Loucy (cell line): ENCODE data around the gene KIF16B.

Experiments used
- H2AFZ ChIP-seq: fragments of 200-600 bp; sonication (generic); 2 replicates; pipeline ENCODE4 v1.6.0; 2016; ENCODE audit warnings: antibody characterized with exemption, mild to moderate bottlenecking, low read length, moderate library complexity
- H3F3A ChIP-seq: fragments of 200-600 bp; 2 replicates; pipeline ENCODE4 v1.6.0; 2016; ENCODE audit warnings: antibody characterized with exemption, low read depth, mild to moderate bottlenecking
- H3K27me3 ChIP-seq: fragments of 200-600 bp; sonication (generic); 2 replicates; pipeline ENCODE4 v1.6.1; 2014; ENCODE audit warnings: low read length, mild to moderate bottlenecking; ENCODE audit not compliant: insufficient read depth, poor library complexity, severe bottlenecking
- H3K36me3 ChIP-seq: fragments of 200-600 bp; sonication (generic); 2 replicates; pipeline ENCODE4 v1.6.1; 2016; ENCODE audit warnings: low read length; ENCODE audit not compliant: insufficient read depth
- H3K4me1 ChIP-seq: fragments of 200-600 bp; sonication (generic); 2 replicates; pipeline ENCODE4 v1.5.1; 2014; ENCODE audit warnings: low read length, mild to moderate bottlenecking; ENCODE audit not compliant: insufficient read depth, poor library complexity, severe bottlenecking
- H3K4me2 ChIP-seq: fragments of 200-600 bp; sonication (generic); 2 replicates; pipeline ENCODE4 v1.6.0; 2014; ENCODE audit warnings: antibody characterized with exemption, low read length, low read depth, mild to moderate bottlenecking; ENCODE audit not compliant: poor library complexity, severe bottlenecking
- H3K4me3 ChIP-seq: fragments of 200-600 bp; sonication (generic); 2 replicates; pipeline ENCODE4 v1.5.1; 2014; ENCODE audit warnings: low read length, mild to moderate bottlenecking, mixed read lengths; ENCODE audit not compliant: poor library complexity, severe bottlenecking
- H3K79me2 ChIP-seq: fragments of 200-600 bp; sonication (generic); 2 replicates; pipeline ENCODE4 v1.6.1; 2014; ENCODE audit warnings: low read length; ENCODE audit not compliant: insufficient read depth
- H3K9ac ChIP-seq: fragments of 200-600 bp; sonication (generic); 2 replicates; pipeline ENCODE4 v1.6.0; 2014; ENCODE audit warnings: mild to moderate bottlenecking, low read depth, low read length, moderate library complexity; ENCODE audit not compliant: poor library complexity, severe bottlenecking
- H3K9me2 ChIP-seq: fragments of 200-600 bp; sonication (generic); replicated peaks from 2 replicates; pipeline ENCODE4 v1.6.1; 2016; ENCODE audit warnings: low read depth, low read length, mixed read lengths
- H3K9me3 ChIP-seq: fragments of 200-600 bp; sonication (generic); 2 replicates; pipeline ENCODE4 v1.6.1; 2014; ENCODE audit warnings: mild to moderate bottlenecking, antibody characterized with exemption, low read length, low read depth; ENCODE audit not compliant: insufficient read depth
- H4K20me1 ChIP-seq: fragments of 200-600 bp; sonication (generic); 2 replicates; pipeline ENCODE4 v1.6.0; 2014; ENCODE audit warnings: antibody characterized with exemption, low read length, mild to moderate bottlenecking; ENCODE audit not compliant: insufficient read depth, poor library complexity, severe bottlenecking
- EZH2phosphoT487 ChIP-seq: fragments of 200-600 bp; IDR thresholded peaks from 2 replicates; pipeline ENCODE4 v1.6.1; 2018; ENCODE audit warnings: antibody characterized with exemption, mild to moderate bottlenecking, moderate library complexity, borderline replicate concordance
- TF ChIP-seq, protein P1 (sequence below): fragments of 200-600 bp; sonication (generic); conservative IDR thresholded peaks from 2 replicates; pipeline ENCODE4 v1.5.1; 2014; ENCODE audit warnings: mild to moderate bottlenecking, antibody characterized with exemption, low read length

The KIF16B gene

DNA sequence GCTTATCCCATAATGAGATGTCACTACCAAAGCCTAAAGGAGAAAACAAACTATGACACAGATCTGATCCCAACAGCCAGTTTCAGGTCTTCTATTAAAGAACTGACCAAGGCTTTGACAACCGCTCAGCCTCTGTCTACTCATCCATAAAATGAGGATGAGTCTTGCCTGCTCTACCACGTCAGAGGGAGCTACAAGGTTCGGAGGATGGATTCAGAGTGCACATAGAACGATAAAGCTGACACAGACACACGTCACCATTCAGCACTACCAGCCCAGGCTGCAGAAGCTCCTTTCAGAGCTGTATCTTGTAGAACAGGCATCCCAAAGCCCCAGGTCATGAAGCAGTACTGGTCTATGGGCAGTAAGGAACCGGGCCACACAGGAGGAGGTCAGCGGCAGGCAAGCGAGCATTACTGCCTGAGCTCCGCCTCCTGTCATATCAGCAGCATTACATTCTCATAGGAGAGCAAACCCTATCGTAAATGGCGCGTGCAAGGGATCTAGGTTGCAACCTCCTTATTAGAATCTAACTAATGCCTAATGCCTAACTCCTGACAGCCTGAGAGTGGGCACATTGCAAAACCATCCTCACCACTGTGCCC, 25.1 kb downstream of the KIF16B start:
- H3K9me2 ChIP-seq = no peaks in the 10 kb centered on the region
- no peak overlapping the region for H3K4me3 ChIP-seq
- no peak for TF ChIP-seq EZH2phosphoT487
- TF ChIP-seq, protein P1, sequence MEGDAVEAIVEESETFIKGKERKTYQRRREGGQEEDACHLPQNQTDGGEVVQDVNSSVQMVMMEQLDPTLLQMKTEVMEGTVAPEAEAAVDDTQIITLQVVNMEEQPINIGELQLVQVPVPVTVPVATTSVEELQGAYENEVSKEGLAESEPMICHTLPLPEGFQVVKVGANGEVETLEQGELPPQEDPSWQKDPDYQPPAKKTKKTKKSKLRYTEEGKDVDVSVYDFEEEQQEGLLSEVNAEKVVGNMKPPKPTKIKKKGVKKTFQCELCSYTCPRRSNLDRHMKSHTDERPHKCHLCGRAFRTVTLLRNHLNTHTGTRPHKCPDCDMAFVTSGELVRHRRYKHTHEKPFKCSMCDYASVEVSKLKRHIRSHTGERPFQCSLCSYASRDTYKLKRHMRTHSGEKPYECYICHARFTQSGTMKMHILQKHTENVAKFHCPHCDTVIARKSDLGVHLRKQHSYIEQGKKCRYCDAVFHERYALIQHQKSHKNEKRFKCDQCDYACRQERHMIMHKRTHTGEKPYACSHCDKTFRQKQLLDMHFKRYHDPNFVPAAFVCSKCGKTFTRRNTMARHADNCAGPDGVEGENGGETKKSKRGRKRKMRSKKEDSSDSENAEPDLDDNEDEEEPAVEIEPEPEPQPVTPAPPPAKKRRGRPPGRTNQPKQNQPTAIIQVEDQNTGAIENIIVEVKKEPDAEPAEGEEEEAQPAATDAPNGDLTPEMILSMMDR = no peak
- no peaks in the 10 kb centered on the region for H3K4me1 ChIP-seq
- no peak overlapping the region for H2AFZ ChIP-seq
- no peaks in the 10 kb centered on the region for H3K9me3 ChIP-seq
- H3K36me3 ChIP-seq = no peaks in the 10 kb centered on the region
- no peaks in the 10 kb centered on the region for H4K20me1 ChIP-seq
- no peaks in the 10 kb centered on the region for H3K27me3 ChIP-seq
- H3K4me2 ChIP-seq = no peak overlapping the region
- no peak overlapping the region for H3K9ac ChIP-seq
- H3F3A ChIP-seq = no peaks in the 10 kb centered on the region
- H3K79me2 ChIP-seq = no peaks in the 10 kb centered on the region

DNA sequence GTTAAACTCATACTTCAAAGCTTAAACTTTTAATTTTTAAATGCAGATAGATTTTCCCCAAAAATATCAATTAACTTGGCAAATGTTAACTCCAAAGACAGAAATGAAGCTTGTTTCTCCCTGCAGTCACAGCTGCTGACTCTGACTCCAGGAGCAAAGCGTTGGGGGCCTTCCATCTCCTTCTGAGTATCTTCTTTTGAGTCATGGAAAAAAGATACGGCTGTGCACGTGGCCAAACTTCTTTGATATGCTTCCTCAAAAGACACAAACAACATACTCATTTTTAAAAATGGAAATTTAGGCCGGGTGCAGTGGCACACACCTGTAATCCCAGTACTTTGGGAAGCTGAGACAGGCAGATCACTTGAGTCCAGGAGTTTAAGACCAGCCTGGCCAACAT, 28.3 kb downstream of the KIF16B start:
- Histone ChIP-seq H3F3A (no peaks in the 10 kb centered on the region), H4K20me1 (no peaks in the 10 kb centered on the region), H3K4me2 (no peak overlapping the region), H3K9me2 (no peaks in the 10 kb centered on the region), H2AFZ (no peak overlapping the region), H3K9ac (no peak overlapping the region), H3K36me3 (no peaks in the 10 kb centered on the region), H3K9me3 (no peaks in the 10 kb centered on the region), H3K79me2 (no peaks in the 10 kb centered on the region), H3K4me3 (no peak overlapping the region), H3K4me1 (no peaks in the 10 kb centered on the region), H3K27me3 (no peaks in the 10 kb centered on the region)
- TF ChIP-seq, protein P1 = no peak
- no peak for TF ChIP-seq EZH2phosphoT487

DNA sequence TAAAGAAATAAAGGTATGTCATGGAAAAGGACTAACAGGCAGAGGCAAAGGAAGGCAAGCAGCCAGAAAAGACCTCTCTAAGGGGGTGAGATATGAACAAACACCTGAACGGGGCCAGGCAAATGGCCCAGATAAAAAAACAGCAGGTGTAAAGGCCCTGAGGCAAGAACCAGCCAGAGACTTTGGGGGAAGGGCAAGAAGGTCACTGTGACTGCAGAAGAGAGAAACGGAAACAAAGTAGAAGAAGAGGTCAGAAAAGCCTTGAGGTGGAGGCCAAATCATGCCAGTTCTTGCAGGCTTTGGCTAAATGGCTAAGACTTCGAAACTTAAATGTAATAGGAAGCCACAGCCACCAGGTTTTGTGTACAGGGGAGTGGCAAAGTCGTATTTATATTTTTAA, 30.8 kb downstream of the KIF16B start:
- Histone ChIP-seq H3K9me2 (no peaks in the 10 kb centered on the region), H3K27me3 (no peaks in the 10 kb centered on the region), H3K4me3 (no peak overlapping the region)

More for the DNA sequence above, 30.8 kb downstream of the KIF16B start:
- no peak for TF ChIP-seq EZH2phosphoT487
- TF ChIP-seq, protein P1 = no peak
- no peaks in the 10 kb centered on the region for H3F3A ChIP-seq
- H3K79me2 ChIP-seq = no peaks in the 10 kb centered on the region
- no peaks in the 10 kb centered on the region for H4K20me1 ChIP-seq
- H3K9me3 ChIP-seq = no peaks in the 10 kb centered on the region
- H3K36me3 ChIP-seq = no peaks in the 10 kb centered on the region
- no peak overlapping the region for H2AFZ ChIP-seq
- no peaks in the 10 kb centered on the region for H3K4me1 ChIP-seq
- no peak overlapping the region for H3K9ac ChIP-seq
- H3K4me2 ChIP-seq = no peak overlapping the region
